Osteoblast (primary cell): ENCODE data around the gene PSMD6. TPM values are rescaled to one million over a fixed set of nuclear protein-coding genes. Genes with fewer than 3 reads are reported as not detected.

Experiments used
- DNase-seq: peaks from one replicate; pipeline ENCODE4 v3.0.0; 2011; ENCODE audit warnings: low spot score, mixed read lengths; ENCODE audit not compliant: insufficient read length; ENCODE audit errors: missing footprints
- H2AFZ ChIP-seq: 2 replicates; pipeline ENCODE4 v1.6.0; 2011; ENCODE audit warnings: mild to moderate bottlenecking, low read length
- H3K27ac ChIP-seq: 2 replicates; pipeline ENCODE4 v1.5.1; 2011; ENCODE audit warnings: mild to moderate bottlenecking, low read depth, low read length, moderate library complexity
- H3K27me3 ChIP-seq: 2 replicates; pipeline ENCODE4 v1.6.0; 2012; ENCODE audit warnings: mild to moderate bottlenecking, control low read depth, inconsistent platforms, low read length, moderate library complexity; ENCODE audit not compliant: insufficient read depth
- H3K36me3 ChIP-seq: 2 replicates; pipeline ENCODE4 v1.5.1; 2011; ENCODE audit warnings: mild to moderate bottlenecking, low read length, control low read depth, moderate library complexity; ENCODE audit not compliant: insufficient read depth
- H3K4me1 ChIP-seq: 2 replicates; pipeline ENCODE4 v1.5.1; 2011; ENCODE audit warnings: mild to moderate bottlenecking, low read length, control low read depth, moderate library complexity; ENCODE audit not compliant: insufficient read depth
- H3K4me2 ChIP-seq: 2 replicates; pipeline ENCODE4 v1.6.0; 2011; ENCODE audit warnings: mild to moderate bottlenecking, low read length; ENCODE audit not compliant: insufficient read depth
- H3K4me3 ChIP-seq: fragments of 200-600 bp; sonication (generic); 3 replicates; pipeline ENCODE4 v1.5.1; 2012; ENCODE audit warnings: mild to moderate bottlenecking, low read length, inconsistent platforms; ENCODE audit not compliant: insufficient read depth
- H3K79me2 ChIP-seq: 2 replicates; pipeline ENCODE4 v1.6.0; 2012; ENCODE audit warnings: mild to moderate bottlenecking, low read length, control low read depth, inconsistent platforms; ENCODE audit not compliant: insufficient read depth
- H3K9me3 ChIP-seq: 2 replicates; pipeline ENCODE4 v1.5.1; 2011; ENCODE audit warnings: low read depth, low read length, control low read depth
- H4K20me1 ChIP-seq: 2 replicates; pipeline ENCODE4 v1.6.0; 2012; ENCODE audit warnings: mild to moderate bottlenecking, low read length, control low read depth; ENCODE audit not compliant: insufficient read depth
- total RNA-seq: library from RNA; depleted of rRNA; stranded (reverse); fragments of >200 nt; gene quantifications from 2 replicates; pipeline ENCODE4 v1.2.3, GENCODE V29; 2012
- TF ChIP-seq, protein P1 (sequence below): IDR thresholded peaks from 2 replicates; pipeline ENCODE4 v1.5.1; 2011; ENCODE audit warnings: mild to moderate bottlenecking, low read depth, low read length, moderate library complexity; ENCODE audit errors: extremely low read depth

The PSMD6 gene
- total RNA-seq, 1 donor = 76.7 TPM

DNA sequence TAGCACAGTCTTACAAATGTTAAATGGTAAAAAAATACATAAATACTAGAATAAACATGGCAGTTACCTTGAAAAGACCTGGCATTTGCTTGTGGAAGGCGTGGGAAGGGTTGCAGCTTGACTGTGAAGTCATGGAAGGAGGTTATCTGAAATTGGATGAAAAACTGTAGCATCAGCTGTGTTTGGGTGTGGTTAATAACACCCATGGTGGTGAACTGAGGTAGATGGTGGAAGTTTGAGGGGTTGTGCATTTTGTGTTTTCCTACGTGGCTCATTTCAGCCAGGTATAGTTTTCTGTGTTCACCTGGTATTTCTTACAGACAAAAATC, 46.5 kb downstream of the PSMD6 start:
- peaks cover 18% of the 10 kb centered on the region for H4K20me1 ChIP-seq
- no peak overlapping the region for H2AFZ ChIP-seq
- H3K27ac ChIP-seq = peak overlapping the region; percentile 94
- peak overlapping the region; percentile 77 for H3K4me2 ChIP-seq
- H3K79me2 ChIP-seq = peaks cover 70% of the 10 kb centered on the region
- no peaks in the 10 kb centered on the region for H3K27me3 ChIP-seq
- H3K4me1 ChIP-seq = peaks cover 49% of the 10 kb centered on the region
- TF ChIP-seq, protein P1, sequence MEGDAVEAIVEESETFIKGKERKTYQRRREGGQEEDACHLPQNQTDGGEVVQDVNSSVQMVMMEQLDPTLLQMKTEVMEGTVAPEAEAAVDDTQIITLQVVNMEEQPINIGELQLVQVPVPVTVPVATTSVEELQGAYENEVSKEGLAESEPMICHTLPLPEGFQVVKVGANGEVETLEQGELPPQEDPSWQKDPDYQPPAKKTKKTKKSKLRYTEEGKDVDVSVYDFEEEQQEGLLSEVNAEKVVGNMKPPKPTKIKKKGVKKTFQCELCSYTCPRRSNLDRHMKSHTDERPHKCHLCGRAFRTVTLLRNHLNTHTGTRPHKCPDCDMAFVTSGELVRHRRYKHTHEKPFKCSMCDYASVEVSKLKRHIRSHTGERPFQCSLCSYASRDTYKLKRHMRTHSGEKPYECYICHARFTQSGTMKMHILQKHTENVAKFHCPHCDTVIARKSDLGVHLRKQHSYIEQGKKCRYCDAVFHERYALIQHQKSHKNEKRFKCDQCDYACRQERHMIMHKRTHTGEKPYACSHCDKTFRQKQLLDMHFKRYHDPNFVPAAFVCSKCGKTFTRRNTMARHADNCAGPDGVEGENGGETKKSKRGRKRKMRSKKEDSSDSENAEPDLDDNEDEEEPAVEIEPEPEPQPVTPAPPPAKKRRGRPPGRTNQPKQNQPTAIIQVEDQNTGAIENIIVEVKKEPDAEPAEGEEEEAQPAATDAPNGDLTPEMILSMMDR = no peak
- no peak for DNase-seq
- H3K36me3 ChIP-seq = peaks cover 37% of the 10 kb centered on the region
- H3K9me3 ChIP-seq = no peaks in the 10 kb centered on the region
- no peak overlapping the region for H3K4me3 ChIP-seq

DNA sequence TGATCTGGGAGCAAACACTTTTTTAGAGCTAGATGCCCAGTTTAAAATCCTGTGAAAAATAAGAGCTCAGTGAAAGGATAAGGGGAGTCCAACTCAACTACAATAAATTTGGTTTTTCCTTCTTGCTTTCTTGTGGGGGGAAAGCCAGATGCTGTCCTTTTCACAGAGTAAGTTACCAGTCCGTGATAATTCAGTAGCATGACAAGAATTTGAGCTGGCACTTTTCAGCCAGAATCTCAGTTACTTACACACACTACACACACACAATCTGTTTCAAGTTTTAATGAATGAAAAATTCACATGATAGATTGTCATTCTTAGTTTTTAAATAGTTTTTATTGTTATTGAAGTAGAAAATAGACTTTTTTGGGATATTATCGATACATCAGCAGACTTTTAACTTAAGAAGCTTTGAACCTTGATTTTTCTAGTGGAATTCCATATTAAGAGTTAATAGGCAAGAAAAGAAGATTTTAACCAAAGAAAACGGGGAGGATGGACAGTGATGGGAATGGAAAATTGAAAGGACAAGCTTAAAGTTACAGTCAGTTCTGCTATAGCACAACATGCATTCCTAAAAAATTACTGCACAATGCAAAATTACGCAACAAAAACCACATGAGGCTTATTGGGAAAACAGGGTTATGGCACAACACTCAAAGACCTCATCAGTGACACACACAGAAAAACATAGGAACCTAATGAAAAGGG, 47.0 kb downstream of the PSMD6 start:
- DNase-seq = peak; percentile 90
- H3K4me2 ChIP-seq = peak overlapping the region; percentile 77
- no peak overlapping the region for H2AFZ ChIP-seq
- peaks cover 18% of the 10 kb centered on the region for H4K20me1 ChIP-seq
- peak overlapping the region; percentile 94 for H3K27ac ChIP-seq
- peaks cover 72% of the 10 kb centered on the region for H3K79me2 ChIP-seq
- peak overlapping the region; percentile 44 for H3K4me3 ChIP-seq
- H3K9me3 ChIP-seq = no peaks in the 10 kb centered on the region
- H3K36me3 ChIP-seq = peaks cover 31% of the 10 kb centered on the region
- peaks cover 50% of the 10 kb centered on the region for H3K4me1 ChIP-seq
- H3K27me3 ChIP-seq = no peaks in the 10 kb centered on the region
- TF ChIP-seq, protein P1 = no peak

DNA sequence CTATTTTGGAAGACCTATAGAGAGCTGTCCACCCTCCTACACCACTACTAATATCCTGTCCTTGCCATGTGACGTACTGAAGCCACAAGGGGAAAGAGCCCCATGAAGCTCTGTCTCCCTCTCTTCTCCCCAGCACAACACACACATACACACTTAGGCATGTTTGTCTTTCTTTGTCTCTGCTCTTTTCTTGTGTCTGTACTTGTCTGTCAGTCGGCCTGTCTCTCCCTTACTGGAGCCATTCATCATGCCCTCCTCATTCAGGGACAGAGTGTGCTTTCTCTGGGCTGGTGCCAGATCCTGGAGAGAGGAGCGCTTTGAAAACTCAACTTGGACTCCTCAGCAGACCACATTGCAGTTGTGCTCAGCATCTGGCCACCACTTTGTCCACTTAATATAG, 47.6 kb downstream of the PSMD6 start:
- Histone ChIP-seq H4K20me1 (peaks cover 15% of the 10 kb centered on the region), H3K4me1 (peaks cover 50% of the 10 kb centered on the region), H3K79me2 (peaks cover 73% of the 10 kb centered on the region), H3K4me3 (peak overlapping the region; percentile 44), H2AFZ (peak overlapping the region; percentile 36), H3K27me3 (no peaks in the 10 kb centered on the region), H3K9me3 (no peaks in the 10 kb centered on the region), H3K36me3 (peaks cover 25% of the 10 kb centered on the region), H3K4me2 (peak overlapping the region; percentile 77), H3K27ac (peak overlapping the region; percentile 94)
- DNase-seq = peak; percentile 68
- TF ChIP-seq, protein P1 = no peak

DNA sequence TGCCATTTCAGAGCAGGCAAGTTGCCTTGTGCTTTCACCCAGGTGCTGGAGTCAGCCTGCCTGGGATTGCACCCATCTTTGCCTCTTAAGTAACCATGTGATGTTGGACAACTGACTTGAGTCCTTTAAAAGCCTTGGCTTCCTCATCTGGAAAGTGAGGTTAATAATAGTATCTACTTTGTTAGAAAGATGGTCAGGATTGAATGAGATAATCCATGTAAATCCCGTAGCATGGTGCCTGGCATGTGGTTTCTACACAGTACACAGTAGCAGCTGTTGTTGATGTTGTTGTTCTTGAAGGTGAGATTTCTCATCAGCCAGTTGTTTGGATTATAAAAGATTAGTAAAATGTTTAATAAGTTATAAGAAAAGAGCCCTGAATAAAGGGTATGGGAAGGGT, 48.8 kb downstream of the PSMD6 start:
- H3K27ac ChIP-seq = peak overlapping the region; percentile 94
- H2AFZ ChIP-seq = no peak overlapping the region
- H4K20me1 ChIP-seq = peaks cover 15% of the 10 kb centered on the region
- H3K79me2 ChIP-seq = peaks cover 78% of the 10 kb centered on the region
- peaks cover 13% of the 10 kb centered on the region for H3K36me3 ChIP-seq
- H3K27me3 ChIP-seq = no peaks in the 10 kb centered on the region
- DNase-seq = no peak
- H3K4me1 ChIP-seq = peaks cover 51% of the 10 kb centered on the region
- TF ChIP-seq, protein P1 = no peak
- H3K4me3 ChIP-seq = no peak overlapping the region
- H3K4me2 ChIP-seq = no peak overlapping the region
- no peaks in the 10 kb centered on the region for H3K9me3 ChIP-seq
